SK-N-SH (cell line): Measurements from ENCODE around the gene UFSP1. TPM values are rescaled to one million over a fixed set of nuclear protein-coding genes. Genes with fewer than 3 reads are reported as not detected.

Experiments
- CTCF ChIA-PET: fragments of 300-600, 350-600 bp; formaldehyde crosslinking; extraction: SDS; loops from one replicate; lab custom pipeline; 2021; lab: Yijun Ruan, JAX
- POLR2A ChIA-PET: fragments of 350-600 bp; sonication (Branson Sonifier 250); formaldehyde crosslinking; extraction: SDS; loops from one replicate; lab custom pipeline; 2020; ENCODE audit warnings: antibody characterized with exemption, inconsistent platforms; lab: Yijun Ruan, JAX
- DNase-seq: peaks from one replicate; pipeline ENCODE4 v3.0.0; 2012
- H2AFZ ChIP-seq: fragments of 200-600 bp; sonication (generic); 2 replicates; pipeline ENCODE4 v1.8.1; 2016; ENCODE audit warnings: antibody characterized with exemption, mild to moderate bottlenecking, low read depth
- H3F3A ChIP-seq: fragments of 200-600 bp; sonication (generic); replicated peaks from 2 replicates; pipeline ENCODE3; 2016; ENCODE audit warnings: antibody characterized with exemption, mild to moderate bottlenecking; ENCODE audit not compliant: insufficient read depth
- H3K27ac ChIP-seq, 2 experiments: fragments of 200-500 bp in 1 of 2; fragments of 200-600 bp in 1 of 2; sonication (Bioruptor generic) in 1 of 2; sonication (generic), shearing (Covaris generic) in 1 of 2; 2 replicates each; pipeline versions ENCODE4 v1.5.1 to v1.6.1; 2014 to 2016; ENCODE audit warnings: low read depth in 2 of 2, inconsistent platforms in 1 of 2, low read length in 1 of 2, mild to moderate bottlenecking in 1 of 2, mixed read lengths in 1 of 2
- H3K27me3 ChIP-seq: fragments of 200-600 bp; sonication (generic), shearing (Covaris generic); 2 replicates; pipeline ENCODE4 v1.6.1; 2016; ENCODE audit warnings: mixed run types; ENCODE audit not compliant: insufficient read depth
- H3K36me3 ChIP-seq, 2 experiments: fragments of 200-500 bp in 1 of 2; fragments of 200-600 bp in 1 of 2; sonication (Bioruptor generic) in 1 of 2; sonication (generic) in 1 of 2; replicated peaks in 1 of 2; 2 replicates each; pipeline versions ENCODE3 to v1.5.1; 2014 to 2016; ENCODE audit warnings: low read length in 1 of 2, mild to moderate bottlenecking in 1 of 2; ENCODE audit not compliant: insufficient read depth in 2 of 2, control insufficient read depth in 1 of 2
- H3K4me1 ChIP-seq, 2 experiments: fragments of 200-500 bp in 1 of 2; fragments of 200-600 bp in 1 of 2; sonication (Bioruptor generic) in 1 of 2; sonication (generic), shearing (Covaris generic) in 1 of 2; 2 replicates each; pipeline versions ENCODE4 v1.5.1 to v1.6.1; 2014 to 2016; ENCODE audit warnings: low read depth in 1 of 2, low read length in 1 of 2, mixed run types in 1 of 2; ENCODE audit not compliant: insufficient read depth in 2 of 2, control insufficient read depth in 1 of 2
- H3K4me2 ChIP-seq: fragments of 200-600 bp; sonication (generic), shearing (Covaris generic); 2 replicates; pipeline ENCODE4 v1.6.1; 2017; ENCODE audit warnings: mixed run types
- H3K4me3 ChIP-seq, 2 experiments: fragments of 200-500 bp in 1 of 2; fragments of 200-600 bp in 1 of 2; sonication (Bioruptor generic) in 1 of 2; sonication (generic), shearing (Covaris generic) in 1 of 2; 2 replicates each; pipeline versions ENCODE4 v1.5.1 to v1.8.1; 2014 to 2016; ENCODE audit warnings: low read depth in 2 of 2, inconsistent platforms in 1 of 2, low read length in 1 of 2, mild to moderate bottlenecking in 1 of 2, mixed read lengths in 1 of 2, moderate library complexity in 1 of 2
- H3K79me2 ChIP-seq: fragments of 200-600 bp; sonication (generic); 2 replicates; pipeline ENCODE4 v1.8.1; 2017; ENCODE audit warnings: mild to moderate bottlenecking; ENCODE audit not compliant: insufficient read depth
- H3K9ac ChIP-seq: fragments of 200-600 bp; sonication (generic); 2 replicates; pipeline ENCODE4 v1.6.1; 2017; ENCODE audit warnings: mixed run types
- H3K9me2 ChIP-seq: fragments of 200-600 bp; sonication (generic); 2 replicates; pipeline ENCODE4 v1.6.1; 2017; ENCODE audit warnings: mixed run types
- H3K9me3 ChIP-seq: fragments of 200-600 bp; sonication (generic); 2 replicates; pipeline ENCODE4 v1.6.1; 2017; ENCODE audit warnings: mixed run types, mild to moderate bottlenecking, moderate library complexity
- H4K20me1 ChIP-seq: fragments of 200-600 bp; sonication (generic); 2 replicates; pipeline ENCODE4 v1.6.1; 2017; ENCODE audit warnings: mild to moderate bottlenecking, mixed run types; ENCODE audit not compliant: insufficient read depth
- CHD2 ChIP-seq: fragments of 150-350 bp; IDR thresholded peaks from 2 replicates; pipeline ENCODE4 v1.6.1; 2018; ENCODE audit warnings: low read length; ENCODE audit not compliant: partially characterized antibody
- ELF1 ChIP-seq: IDR thresholded peaks from 2 replicates; pipeline ENCODE4 v1.4.0; 2012
- EP300 ChIP-seq, 2 experiments: IDR thresholded peaks; 2 replicates each; pipeline versions ENCODE4 v1.4.0 to v1.6.1; 2012; ENCODE audit warnings: borderline replicate concordance in 1 of 2, low read depth in 1 of 2, low read length in 1 of 2
- EZH2phosphoT487 ChIP-seq: fragments of 200-600 bp; sonication (generic); IDR thresholded peaks from 2 replicates; pipeline ENCODE4 v1.6.1; 2017; ENCODE audit warnings: low read depth, mixed run types, mild to moderate bottlenecking, antibody characterized with exemption, moderate library complexity, borderline replicate concordance
- FOXJ3 ChIP-seq: sonication (generic); formaldehyde crosslinking; IDR thresholded peaks from 2 replicates; pipeline ENCODE4 v1.5.1; 2020; ENCODE audit warnings: mild to moderate bottlenecking, missing genetic modification reagents
- POLR2AphosphoS5 ChIP-seq: IDR thresholded peaks from 2 replicates; pipeline ENCODE4 v1.6.1; 2012; ENCODE audit warnings: low read depth, low read length
- RAD21 ChIP-seq: IDR thresholded peaks from 2 replicates; pipeline ENCODE4 v1.6.1; 2012; ENCODE audit warnings: mild to moderate bottlenecking, low read length
- SIN3A ChIP-seq: IDR thresholded peaks from 2 replicates; pipeline ENCODE4 v1.6.1; 2012; ENCODE audit warnings: low read depth, mild to moderate bottlenecking, low read length, moderate library complexity, borderline replicate concordance
- TAF1 ChIP-seq: IDR thresholded peaks from 2 replicates; pipeline ENCODE4 v1.6.1; 2012; ENCODE audit warnings: low read depth, mild to moderate bottlenecking, low read length, moderate library complexity, borderline replicate concordance
- TCF12 ChIP-seq: IDR thresholded peaks from 2 replicates; pipeline ENCODE4 v1.4.0; 2012
- TEAD4 ChIP-seq: IDR thresholded peaks from 2 replicates; pipeline ENCODE4 v1.4.0; 2012; ENCODE audit warnings: mild to moderate bottlenecking, borderline replicate concordance; ENCODE audit not compliant: insufficient read depth
- USF2 ChIP-seq: fragments of 150-350 bp; IDR thresholded peaks from 2 replicates; pipeline ENCODE4 v1.6.1; 2017; ENCODE audit warnings: antibody characterized with exemption, low read length, low read depth, borderline replicate concordance
- YY1 ChIP-seq: IDR thresholded peaks from 2 replicates; pipeline ENCODE4 v1.4.0; 2012; ENCODE audit warnings: low read depth, mild to moderate bottlenecking
- ZBTB33 ChIP-seq: IDR thresholded peaks from 2 replicates; pipeline ENCODE4 v1.4.0; 2012; ENCODE audit warnings: low read depth, borderline replicate concordance
- WGBS: methylation state at CpG from one replicate; pipeline ENCODE4 v1.1.6; 2017; ENCODE audit warnings: low lambda C conversion rate; 5-methylcytosine and 5-hydroxymethylcytosine counted together
- polyA plus RNA-seq, 3 experiments: library from polyadenylated mRNA; depleted of rRNA; stranded (reverse); fragments of >200 nt; gene quantifications; 2 replicates each; pipeline ENCODE4 v1.2.3, GENCODE V29; 2012

Gene UFSP1
- polyA plus RNA-seq, 1 of the 3 experiments (the other 2 are of a cell fraction), result 4.5 TPM

GRCh38 chr7:100893318-100893895 lies 3.9 kb upstream of the UFSP1 start:
- H3K27ac ChIP-seq, result no peak overlapping the region
- H3F3A ChIP-seq, result peaks cover 9% of the 10 kb centered on the region
- DNase-seq, result no peak
- H3K27me3 ChIP-seq, result peaks cover 27% of the 10 kb centered on the region
- H3K4me3 ChIP-seq, result no peak overlapping the region
- peaks cover 7 to 30% of the 10 kb centered on the region in 2 experiments; a peak in 3 of 4 replicates for H3K4me1 ChIP-seq
- H3K9me3 ChIP-seq, result no peaks in the 10 kb centered on the region
- ChIA-PET CTCF (interaction anchor here (1.1 to 3.8 kb wide), 16 partner anchors 7 to 389 kb away, joined by 3 to 69 read pairs (median 12); partner anchors contain the start of genes SLC12A9 and SRRT), POLR2A (no interaction called here)
- peaks cover 10% of the 10 kb centered on the region for H3K79me2 ChIP-seq
- H4K20me1 ChIP-seq, result no peaks in the 10 kb centered on the region
- H2AFZ ChIP-seq, result no peak overlapping the region
- TF ChIP-seq EZH2phosphoT487, result no peak
- TF ChIP-seq POLR2AphosphoS5, result no peak
- no peak for TF ChIP-seq TEAD4
- TF ChIP-seq EP300 (IDR thresholded peaks at IDR 0.05; ENCODE audit: borderline replicate concordance in 1 of 2, low read depth in 1 of 2, low read length in 1 of 2), result no peak
- no peak for TF ChIP-seq SIN3A
- TF ChIP-seq RAD21, result no peak
- TF ChIP-seq ELF1, result no peak
- no peak for TF ChIP-seq TCF12
- no peak for TF ChIP-seq TAF1
- no peak for TF ChIP-seq USF2
- peaks cover 0 to 5% of the 10 kb centered on the region in 2 experiments for H3K36me3 ChIP-seq
- no peaks in the 10 kb centered on the region for H3K9me2 ChIP-seq
- no peak overlapping the region for H3K4me2 ChIP-seq
- H3K9ac ChIP-seq, result no peak overlapping the region
- WGBS, result 88% methylated on average over 28 of the region's 32 CpGs

- DNase-seq, result no peak
- Histone ChIP-seq H3K4me2 (no peak overlapping the region), H3K27me3 (peaks cover 20% of the 10 kb centered on the region), H3K79me2 (peaks cover 18% of the 10 kb centered on the region), H3K36me3 (peaks cover 5 to 13% of the 10 kb centered on the region in 2 experiments), H3F3A (peaks cover 15% of the 10 kb centered on the region), H3K9me3 (no peaks in the 10 kb centered on the region), H3K4me1 (peaks cover 7 to 37% of the 10 kb centered on the region in 2 experiments), H3K9ac (no peak overlapping the region), H2AFZ (no peak overlapping the region), H3K4me3 (no peak overlapping the region), H3K9me2 (no peaks in the 10 kb centered on the region), H3K27ac (no peak overlapping the region), H4K20me1 (no peaks in the 10 kb centered on the region)
- POLR2A ChIA-PET, result interaction anchor here (0.6 kb wide), 1 partner anchor 202 kb away, joined by 3 read pairs; no protein-coding TSS in a partner anchor
- 91% methylated on average over 35 of the region's 44 CpGs for WGBS
- TF ChIP-seq YY1 (no peak), EP300 (IDR thresholded peaks at IDR 0.05; ENCODE audit: borderline replicate concordance in 1 of 2, low read depth in 1 of 2, low read length in 1 of 2) (no peak), FOXJ3 (CRISPR knock-in tag) (no peak), CHD2 (no peak), ZBTB33 (no peak)
- CTCF ChIA-PET, result interaction anchor here (1.3 to 3.8 kb wide), 7 partner anchors 17 to 186 kb away, joined by 4 to 69 read pairs (median 18); partner anchors contain the start of genes SLC12A9 and SRRT
Measured at GRCh38 chr7:100892364-100893317, 3.1 kb upstream of the UFSP1 start.
